Fibroblast of lung (primary cell): ENCODE data around the gene TMEM121B.

Experiments
- EZH2 ChIP-seq: IDR thresholded peaks from 2 replicates; pipeline ENCODE4 v1.5.1; 2012; ENCODE audit warnings: low read length, control low read depth, mild to moderate bottlenecking; ENCODE audit errors: missing control alignments
- TF ChIP-seq, protein P1 (sequence below), 2 donors: IDR thresholded peaks in 1 of 2; conservative IDR thresholded peaks in 1 of 2; 1 replicate in 1 of 2; 2 replicates in 1 of 2; pipeline ENCODE4 v1.5.1; 2011 to 2012; ENCODE audit warnings: low read length in 2 of 2, control low read depth in 1 of 2, inconsistent platforms in 1 of 2, low read depth in 1 of 2, mild to moderate bottlenecking in 1 of 2

DNA sequence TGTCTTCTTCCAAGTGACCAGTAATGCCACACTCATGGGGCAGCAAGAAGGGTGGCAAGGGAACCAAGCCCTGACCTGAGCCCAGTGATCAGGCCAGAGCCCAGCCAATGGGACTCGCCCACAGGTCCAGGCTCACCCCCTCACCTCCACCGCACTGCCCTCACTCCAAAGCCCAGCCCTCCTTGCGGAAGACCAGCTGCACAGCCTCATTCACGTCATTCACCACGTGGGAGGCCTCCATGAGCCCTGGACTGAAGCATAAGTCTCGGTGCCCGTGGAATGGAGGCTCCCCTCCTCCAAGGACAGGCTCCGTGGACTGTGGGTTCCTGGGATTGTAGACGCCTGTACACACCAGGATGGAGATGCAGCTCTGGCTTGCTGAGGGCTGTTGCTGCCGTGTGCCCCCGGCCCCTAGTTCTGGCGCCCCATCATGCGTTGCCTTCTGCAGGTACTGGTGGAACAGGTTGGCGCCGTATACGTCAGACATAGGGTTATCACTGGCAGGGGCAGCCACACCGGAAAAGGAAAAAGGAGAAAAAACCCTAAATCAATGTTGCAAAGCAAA is 16.8 kb upstream of the TMEM121B start:
- no peak for TF ChIP-seq EZH2
- TF ChIP-seq, protein P1, sequence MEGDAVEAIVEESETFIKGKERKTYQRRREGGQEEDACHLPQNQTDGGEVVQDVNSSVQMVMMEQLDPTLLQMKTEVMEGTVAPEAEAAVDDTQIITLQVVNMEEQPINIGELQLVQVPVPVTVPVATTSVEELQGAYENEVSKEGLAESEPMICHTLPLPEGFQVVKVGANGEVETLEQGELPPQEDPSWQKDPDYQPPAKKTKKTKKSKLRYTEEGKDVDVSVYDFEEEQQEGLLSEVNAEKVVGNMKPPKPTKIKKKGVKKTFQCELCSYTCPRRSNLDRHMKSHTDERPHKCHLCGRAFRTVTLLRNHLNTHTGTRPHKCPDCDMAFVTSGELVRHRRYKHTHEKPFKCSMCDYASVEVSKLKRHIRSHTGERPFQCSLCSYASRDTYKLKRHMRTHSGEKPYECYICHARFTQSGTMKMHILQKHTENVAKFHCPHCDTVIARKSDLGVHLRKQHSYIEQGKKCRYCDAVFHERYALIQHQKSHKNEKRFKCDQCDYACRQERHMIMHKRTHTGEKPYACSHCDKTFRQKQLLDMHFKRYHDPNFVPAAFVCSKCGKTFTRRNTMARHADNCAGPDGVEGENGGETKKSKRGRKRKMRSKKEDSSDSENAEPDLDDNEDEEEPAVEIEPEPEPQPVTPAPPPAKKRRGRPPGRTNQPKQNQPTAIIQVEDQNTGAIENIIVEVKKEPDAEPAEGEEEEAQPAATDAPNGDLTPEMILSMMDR (conservative IDR thresholded peaks at IDR 0.05 in 1 of 2, IDR thresholded peaks at IDR 0.05 in 1 of 2; ENCODE audit: low read depth in 1 of 2, low read length in 2 of 2): no peak
